NCI-H1092 (cell line): ENCODE data around the gene CLEC2D.
"Not testable (repeated sequence)": the region's sequence is repeated elsewhere in the genome, so short reads cannot be mapped to it uniquely, and the experiment has no call there.

ENCODE experiments used
- DNase-seq: peaks from one replicate; lab custom pipeline; 2025; lab: John Stamatoyannopoulos, UW

CLEC2D gene

DNA sequence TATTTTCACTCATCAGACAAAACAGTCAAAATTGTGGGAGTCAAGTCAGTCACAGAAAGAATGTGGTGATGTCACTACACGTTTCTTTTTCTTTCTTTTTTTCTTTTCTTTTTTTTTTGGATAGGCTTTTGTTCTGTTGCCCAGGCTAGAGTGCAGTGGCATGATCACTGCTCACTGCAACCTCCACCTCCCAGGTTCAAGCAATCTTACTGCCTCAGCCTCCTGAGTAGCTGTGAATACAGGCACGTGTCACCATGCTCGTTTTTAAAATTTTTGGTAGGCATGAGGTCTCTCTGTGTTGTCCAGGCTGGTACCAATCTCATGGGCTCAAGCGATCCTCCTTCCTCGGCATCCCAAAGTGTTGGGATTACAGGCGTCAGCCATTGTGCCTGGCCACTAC is 61.1 kb downstream of the CLEC2D start:
- no peak for DNase-seq

DNA sequence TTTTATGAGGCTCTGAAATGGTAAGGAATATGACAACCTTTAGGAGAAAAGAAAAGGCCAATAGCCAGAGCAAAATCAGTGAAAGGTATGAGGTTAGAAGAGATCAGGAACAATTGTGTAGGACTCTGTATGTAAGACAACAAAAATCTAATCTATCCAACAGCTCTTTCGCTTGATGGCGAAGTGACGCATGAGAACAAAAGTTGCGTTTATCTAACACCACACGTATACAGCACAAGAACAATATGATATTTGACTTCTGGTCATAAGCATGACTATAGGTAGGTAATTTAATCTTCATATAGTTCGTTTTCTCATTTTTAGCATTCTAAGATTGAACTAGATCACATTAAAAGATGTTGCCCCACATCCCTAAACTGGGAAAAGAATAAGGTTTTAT is 61.9 kb downstream of the CLEC2D start:
- no peak for DNase-seq

DNA sequence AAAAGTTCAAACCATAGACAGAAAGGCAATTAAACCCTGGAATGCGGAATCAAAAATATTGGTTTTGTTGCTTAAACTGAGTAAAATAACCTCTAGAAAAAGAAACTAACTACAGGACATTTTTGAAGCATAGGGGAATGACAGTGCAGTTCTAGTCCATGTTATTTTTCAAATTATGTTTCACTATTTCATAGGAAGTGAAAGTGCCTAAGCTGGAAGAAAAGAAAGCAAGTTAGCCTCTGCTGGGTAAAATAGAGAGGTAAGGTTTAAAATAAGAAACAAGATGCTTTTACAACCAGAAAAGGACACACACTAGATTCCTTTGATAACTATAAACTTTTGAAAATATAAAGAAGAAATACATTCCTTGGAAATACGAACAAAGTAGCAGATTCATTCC is 62.3 kb downstream of the CLEC2D start:
- DNase-seq: no peak

DNA sequence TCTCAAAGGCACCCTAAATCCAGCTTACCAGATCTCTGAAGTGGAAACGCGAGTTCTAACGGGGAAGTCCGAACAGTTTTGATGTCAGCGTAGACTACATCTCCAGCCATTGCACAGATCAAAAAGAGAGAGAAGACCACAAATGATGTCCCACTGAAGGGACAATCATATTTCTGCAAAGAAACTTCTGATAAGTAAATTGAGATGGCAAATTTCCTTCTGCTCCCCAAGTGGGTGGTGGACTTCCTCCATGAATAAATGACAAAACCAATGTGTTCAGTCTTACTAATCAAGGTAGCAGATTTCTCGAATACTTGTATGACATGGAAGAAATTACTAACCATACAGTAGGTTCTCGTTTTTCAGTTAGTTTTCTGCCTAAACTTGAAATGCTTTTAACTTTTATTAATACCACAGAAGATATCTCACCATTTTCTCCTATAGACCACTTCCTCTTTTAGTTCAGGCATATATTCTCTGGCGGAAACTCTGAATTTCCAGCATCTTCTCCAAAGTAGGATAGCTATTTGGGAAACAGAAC is 63.5 kb downstream of the CLEC2D start, which contains the start of gene CLECL1:
Gene CLECL1, minus strand, starts transcription at position 177 of the 541 bp plus-strand sequence.
- DNase-seq: no peak

DNA sequence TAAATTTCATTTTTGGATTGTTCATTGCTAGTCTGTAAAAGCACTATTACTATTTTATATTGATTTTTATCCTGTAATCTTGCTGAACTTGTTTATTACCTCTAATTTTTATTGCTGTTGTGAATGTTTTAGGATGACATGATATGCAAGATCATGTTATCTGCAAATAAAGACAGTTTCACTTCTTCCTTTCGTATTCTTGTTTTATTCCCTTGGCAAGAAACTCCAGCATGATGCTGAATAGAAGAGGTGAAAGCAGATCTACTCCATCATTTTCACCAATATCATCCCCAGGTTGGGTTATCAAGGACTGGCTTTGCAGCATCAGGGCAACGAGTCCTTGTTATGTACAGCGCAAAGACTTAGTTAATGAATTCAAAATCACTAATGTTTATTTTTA is 66.1 kb downstream of the CLEC2D start:
- no peak for DNase-seq

DNA sequence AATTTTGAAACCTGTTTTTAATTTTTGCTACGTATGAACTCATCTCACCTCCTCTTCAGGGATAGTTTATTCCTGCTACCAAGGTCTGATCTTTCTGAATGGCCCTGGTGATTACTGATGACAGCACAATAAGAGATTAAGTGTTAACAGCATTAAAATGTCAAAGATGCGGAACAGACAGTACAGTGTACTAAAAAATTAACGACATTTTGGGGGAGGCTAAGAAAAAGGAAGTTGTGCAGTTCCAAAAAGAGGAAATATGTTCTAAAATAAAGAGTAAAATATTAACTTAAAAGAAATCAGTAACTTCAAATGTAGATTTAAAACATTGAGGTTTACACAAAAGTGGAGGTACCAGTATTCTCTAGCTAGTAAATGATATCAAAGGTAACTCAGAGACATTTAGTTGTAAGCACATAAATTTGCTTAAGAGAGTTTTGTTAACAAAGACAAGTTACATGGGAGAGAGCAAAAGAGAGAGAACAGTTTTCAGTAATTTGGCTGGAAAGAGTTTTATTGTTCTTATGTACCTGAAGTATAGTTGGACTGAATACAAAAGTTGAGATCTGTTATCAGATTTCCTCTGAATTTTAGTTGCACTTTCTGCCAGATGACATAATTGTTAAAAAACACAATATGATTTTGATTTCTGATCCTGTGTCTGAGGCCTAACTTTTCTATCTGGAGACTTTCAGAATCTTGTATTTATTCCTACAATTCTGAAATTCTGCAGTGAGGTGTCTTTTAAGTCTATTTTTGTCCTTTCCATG is 67.6 kb downstream of the CLEC2D start:
- no peak for DNase-seq

DNA sequence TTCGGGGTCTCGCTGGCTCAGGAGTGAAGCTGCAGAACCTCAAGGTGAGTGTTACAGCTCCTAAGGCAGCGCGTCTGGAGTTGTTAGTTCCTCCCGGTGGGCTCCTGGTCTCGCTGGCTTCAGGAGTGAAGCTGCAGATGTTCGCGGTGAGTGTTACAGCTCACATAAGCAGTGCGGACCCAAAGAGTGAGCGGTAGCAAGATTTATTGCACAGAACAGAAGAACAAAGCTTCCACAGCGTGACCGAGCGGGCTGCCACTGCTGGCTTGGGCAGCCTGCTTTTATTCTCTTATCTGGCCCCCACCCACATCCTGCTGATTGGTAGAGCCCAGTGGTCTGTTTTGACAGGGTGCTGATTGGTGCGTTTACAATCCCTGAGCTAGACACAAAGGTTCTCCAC is 69.4 kb downstream of the CLEC2D start:
- not testable (repeated sequence) for DNase-seq

DNA sequence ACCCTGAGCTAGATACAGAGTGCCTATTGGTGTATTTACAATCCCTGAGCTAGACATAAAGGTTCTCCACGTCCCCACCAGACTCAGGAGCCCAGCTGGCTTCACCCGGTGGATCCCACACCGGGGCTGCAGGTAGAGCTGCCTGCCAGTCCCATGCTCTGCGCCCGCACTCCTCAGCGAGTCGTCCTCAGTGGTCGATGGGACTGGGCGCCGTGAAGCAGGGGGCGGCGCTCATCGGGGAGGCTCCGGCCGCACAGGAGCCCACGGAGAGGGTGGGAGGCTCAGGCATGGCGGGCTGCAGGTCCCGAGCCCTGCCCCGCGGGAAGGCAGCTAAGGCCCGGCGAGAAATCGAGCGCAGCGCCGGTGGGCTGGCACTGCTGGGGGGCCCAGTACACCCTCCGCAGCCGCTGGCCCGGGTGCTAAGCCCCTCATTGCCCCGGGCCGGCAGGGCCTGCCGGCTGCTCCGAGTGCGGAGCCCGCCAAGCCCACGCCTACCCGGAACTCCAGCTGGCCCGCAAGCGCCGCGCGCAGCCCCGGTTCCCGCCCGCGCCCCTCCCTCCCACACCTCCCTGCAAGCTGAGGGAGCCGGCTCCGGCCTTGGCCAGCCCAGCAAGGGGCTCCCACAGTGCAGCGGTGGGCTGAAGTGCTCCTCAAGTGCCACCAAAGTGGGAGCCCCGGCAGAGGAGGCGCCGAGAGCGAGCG is 70.0 kb downstream of the CLEC2D start:
- not testable (repeated sequence) for DNase-seq

DNA sequence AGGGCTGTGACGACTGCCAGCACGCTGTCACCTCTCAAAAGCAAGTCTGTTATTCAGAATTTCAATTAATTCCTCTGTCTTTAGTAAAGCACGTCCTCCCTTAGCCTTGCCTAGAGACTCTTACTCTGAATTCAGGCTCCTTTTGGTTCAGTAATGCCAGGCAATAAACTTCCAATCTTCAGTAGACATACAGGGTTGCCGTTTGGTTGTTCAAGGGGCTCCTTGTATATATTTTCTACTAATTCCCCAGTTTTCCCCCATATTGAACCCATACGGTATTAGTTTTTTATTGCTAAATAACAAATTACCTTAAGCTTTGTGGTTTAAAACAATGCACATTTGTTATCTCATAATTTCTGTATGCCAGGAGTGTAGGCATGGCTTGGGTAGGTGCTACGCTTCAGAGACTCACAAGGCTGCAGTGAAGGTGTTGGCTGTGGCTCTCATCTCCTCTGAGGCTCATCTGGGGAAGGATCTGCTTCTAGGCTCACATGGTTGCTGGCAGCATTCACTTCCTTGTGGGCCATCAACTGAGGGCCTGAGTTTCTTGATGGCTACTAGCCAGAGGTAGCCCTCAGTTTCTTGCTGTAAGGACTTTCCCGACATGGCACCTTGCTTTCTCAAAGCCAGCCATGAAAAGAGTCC is 70.7 kb downstream of the CLEC2D start:
- no peak for DNase-seq

DNA sequence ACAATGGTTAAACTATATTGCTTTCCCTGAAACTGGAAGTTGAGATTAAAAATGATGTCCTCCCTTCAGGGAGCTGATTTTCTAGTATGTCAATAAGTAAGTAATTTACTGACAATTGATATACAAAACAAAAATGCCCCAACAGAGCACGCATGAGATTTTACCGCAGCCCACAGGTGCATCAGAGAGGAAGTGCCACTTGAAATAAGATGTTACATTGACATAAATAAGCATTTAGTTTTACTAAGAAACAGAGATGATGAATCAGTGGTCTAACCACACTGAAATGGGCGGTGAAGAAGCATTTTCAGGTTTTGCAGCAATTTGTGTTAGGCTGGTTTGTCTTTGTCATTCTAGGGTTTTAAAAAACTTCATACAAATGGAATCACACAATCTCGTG is 72.2 kb downstream of the CLEC2D start:
- no peak for DNase-seq

DNA sequence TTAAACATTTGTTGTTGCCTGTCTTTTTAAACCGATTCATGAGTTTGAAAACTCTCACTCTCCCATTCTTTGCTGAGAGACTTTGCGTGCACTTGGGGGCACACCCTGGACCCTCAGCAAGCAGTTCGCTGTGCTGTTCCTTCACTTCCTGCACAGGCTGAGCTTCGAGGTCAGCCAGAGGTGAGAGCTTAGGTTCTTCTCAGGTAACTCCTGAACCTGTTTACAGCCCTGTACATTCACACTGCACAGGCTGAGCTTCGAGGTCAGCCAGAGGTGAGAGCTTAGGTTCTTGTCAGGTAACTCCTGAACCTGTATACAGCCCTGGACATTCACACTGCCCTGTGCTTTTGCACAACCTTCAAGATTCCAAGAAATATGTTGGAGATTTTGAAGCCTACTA is 73.1 kb downstream of the CLEC2D start:
- no peak for DNase-seq

DNA sequence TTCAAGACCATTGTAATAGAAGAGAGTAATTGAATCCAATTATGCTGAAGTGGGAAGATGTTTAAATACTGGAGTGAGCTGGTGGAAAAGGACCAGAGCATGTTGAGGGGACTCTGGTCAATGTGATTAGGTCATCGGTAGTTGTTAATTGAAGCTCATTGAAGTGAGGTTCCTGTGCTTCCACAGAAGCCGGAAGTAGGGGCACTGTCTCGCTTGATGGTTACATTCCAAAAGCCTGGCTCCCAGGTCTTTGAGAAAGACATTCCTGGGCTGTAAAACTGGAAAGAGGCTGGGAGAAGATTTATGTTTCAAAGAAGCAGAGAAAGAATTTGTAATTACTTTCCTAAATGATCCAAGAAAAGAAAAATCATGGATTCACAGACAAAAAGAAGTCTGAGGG is 75.7 kb downstream of the CLEC2D start:
- DNase-seq: no peak
